ENCODE data around the gene PRPH2.

GRCh38 chr6:42727087-42727611, 4.8 kb upstream of the PRPH2 start:
- TF ChIP-seq, protein P1, sequence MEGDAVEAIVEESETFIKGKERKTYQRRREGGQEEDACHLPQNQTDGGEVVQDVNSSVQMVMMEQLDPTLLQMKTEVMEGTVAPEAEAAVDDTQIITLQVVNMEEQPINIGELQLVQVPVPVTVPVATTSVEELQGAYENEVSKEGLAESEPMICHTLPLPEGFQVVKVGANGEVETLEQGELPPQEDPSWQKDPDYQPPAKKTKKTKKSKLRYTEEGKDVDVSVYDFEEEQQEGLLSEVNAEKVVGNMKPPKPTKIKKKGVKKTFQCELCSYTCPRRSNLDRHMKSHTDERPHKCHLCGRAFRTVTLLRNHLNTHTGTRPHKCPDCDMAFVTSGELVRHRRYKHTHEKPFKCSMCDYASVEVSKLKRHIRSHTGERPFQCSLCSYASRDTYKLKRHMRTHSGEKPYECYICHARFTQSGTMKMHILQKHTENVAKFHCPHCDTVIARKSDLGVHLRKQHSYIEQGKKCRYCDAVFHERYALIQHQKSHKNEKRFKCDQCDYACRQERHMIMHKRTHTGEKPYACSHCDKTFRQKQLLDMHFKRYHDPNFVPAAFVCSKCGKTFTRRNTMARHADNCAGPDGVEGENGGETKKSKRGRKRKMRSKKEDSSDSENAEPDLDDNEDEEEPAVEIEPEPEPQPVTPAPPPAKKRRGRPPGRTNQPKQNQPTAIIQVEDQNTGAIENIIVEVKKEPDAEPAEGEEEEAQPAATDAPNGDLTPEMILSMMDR (conservative IDR thresholded peaks at IDR 0.05; ENCODE audit: low read length): no peak
- TF ChIP-seq EZH2phosphoT487 (IDR thresholded peaks at IDR 0.05; ENCODE audit: borderline replicate concordance): no peak
